Measurements from ENCODE around the gene CLMN.

Gene CLMN

DNA sequence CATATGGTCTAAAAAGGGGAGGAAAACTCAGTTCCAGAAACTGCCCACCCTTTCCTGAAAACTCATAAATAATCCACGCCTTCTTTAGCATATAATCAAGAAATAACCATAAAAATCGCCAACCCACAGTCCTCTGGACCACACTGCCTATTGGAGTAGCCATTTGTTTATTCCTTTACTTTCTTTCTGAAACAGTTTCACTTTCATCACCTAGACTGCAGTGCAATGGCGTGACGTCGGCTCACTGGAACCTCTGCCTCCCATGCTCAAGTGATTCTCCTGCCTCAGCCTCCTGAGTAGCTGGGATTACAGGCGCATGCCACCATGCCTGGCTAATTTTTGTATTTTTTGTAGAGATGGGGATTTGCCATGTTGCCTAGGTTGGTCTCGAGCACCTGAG, 44.2 kb downstream of the CLMN start:
- Histone ChIP-seq H3K4me1 (peaks cover 0 to 9% (median under 1%) of the 10 kb centered on the region in 10 experiments; a peak in 8 of 20 replicates), H3K9me3 (replicated peaks in 1 of 11) (peaks cover 0 to 21% (median 10%) of the 10 kb centered on the region in 11 experiments; a peak in 13 of 22 replicates), H3K4me3 (no peak overlapping the region), H3K36me3 (no peaks in the 10 kb centered on the region), H3K4me2 (no peak overlapping the region), H3K9ac (no peak overlapping the region), H3K27ac (no peak overlapping the region), H4K20me1 (no peaks in the 10 kb centered on the region), H3K27me3 (no peaks in the 10 kb centered on the region)
- TF ChIP-seq Cebpa-rat (IDR thresholded peaks at IDR 0.05): no peak

DNA sequence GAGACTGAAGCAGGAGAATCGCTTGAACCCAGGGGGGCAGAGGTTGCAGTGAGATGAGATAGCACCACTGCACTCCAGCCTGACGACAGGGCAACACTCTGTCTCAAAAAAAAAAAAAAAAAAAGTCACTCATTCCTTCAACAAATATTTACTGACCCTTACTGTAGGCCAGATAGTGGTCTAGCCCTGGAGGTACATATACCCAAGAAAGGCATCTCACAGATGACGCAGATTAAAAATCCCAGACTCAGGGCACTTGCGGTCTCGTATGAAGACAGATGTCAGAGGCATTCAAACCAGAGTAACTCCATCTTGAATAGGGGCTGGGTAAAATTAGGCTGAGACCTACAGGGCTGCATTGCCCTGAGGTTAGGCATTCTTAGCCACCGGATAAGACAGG, 44.8 kb downstream of the CLMN start:
- no peak for TF ChIP-seq Cebpa-rat (IDR thresholded peaks at IDR 0.05)
- no peaks in the 10 kb centered on the region for H3K27me3 ChIP-seq
- peaks cover 0 to 21% (median 10%) of the 10 kb centered on the region in 11 experiments; a peak in 14 of 22 replicates for H3K9me3 ChIP-seq (replicated peaks in 1 of 11)
- no peak overlapping the region for H3K27ac ChIP-seq
- H3K4me2 ChIP-seq: no peak overlapping the region
- H4K20me1 ChIP-seq: no peaks in the 10 kb centered on the region
- H3K4me3 ChIP-seq: no peak overlapping the region
- H3K9ac ChIP-seq: no peak overlapping the region
- H3K4me1 ChIP-seq: peaks cover 0 to 16% (median 5%) of the 10 kb centered on the region in 10 experiments; a peak in 10 of 20 replicates
- H3K36me3 ChIP-seq: no peaks in the 10 kb centered on the region

DNA sequence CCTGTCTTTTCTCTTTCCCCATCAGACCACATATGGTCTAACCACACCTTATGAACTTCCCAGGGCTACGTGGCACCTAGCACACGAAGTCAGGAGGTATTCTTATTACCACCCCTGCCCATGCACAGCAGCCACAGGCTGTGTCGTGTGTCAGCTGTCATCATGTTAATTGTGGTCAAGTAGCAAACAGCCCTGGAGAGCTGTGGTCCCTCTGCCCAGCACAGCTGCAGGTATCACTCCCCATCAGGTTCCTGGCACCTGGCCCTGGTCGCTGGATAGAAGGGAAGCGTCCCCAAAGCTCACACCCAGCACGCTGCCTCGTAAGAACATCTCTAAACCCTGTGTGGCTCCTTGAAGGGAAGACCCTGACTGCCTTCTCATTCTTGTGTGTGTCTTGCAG, 45.4 kb downstream of the CLMN start:
- no peak overlapping the region for H3K4me2 ChIP-seq
- no peak for TF ChIP-seq Cebpa-rat (IDR thresholded peaks at IDR 0.05)
- H3K9ac ChIP-seq: no peak overlapping the region
- no peaks in the 10 kb centered on the region for H3K27me3 ChIP-seq
- no peaks in the 10 kb centered on the region for H3K36me3 ChIP-seq
- H3K9me3 ChIP-seq (replicated peaks in 1 of 11): peaks cover 0 to 19% (median 10%) of the 10 kb centered on the region in 11 experiments; a peak in 14 of 22 replicates
- H4K20me1 ChIP-seq: no peaks in the 10 kb centered on the region
- H3K27ac ChIP-seq: no peak overlapping the region
- H3K4me3 ChIP-seq: no peak overlapping the region
- peaks cover 0 to 21% (median 7%) of the 10 kb centered on the region in 10 experiments; a peak in 10 of 20 replicates for H3K4me1 ChIP-seq

DNA sequence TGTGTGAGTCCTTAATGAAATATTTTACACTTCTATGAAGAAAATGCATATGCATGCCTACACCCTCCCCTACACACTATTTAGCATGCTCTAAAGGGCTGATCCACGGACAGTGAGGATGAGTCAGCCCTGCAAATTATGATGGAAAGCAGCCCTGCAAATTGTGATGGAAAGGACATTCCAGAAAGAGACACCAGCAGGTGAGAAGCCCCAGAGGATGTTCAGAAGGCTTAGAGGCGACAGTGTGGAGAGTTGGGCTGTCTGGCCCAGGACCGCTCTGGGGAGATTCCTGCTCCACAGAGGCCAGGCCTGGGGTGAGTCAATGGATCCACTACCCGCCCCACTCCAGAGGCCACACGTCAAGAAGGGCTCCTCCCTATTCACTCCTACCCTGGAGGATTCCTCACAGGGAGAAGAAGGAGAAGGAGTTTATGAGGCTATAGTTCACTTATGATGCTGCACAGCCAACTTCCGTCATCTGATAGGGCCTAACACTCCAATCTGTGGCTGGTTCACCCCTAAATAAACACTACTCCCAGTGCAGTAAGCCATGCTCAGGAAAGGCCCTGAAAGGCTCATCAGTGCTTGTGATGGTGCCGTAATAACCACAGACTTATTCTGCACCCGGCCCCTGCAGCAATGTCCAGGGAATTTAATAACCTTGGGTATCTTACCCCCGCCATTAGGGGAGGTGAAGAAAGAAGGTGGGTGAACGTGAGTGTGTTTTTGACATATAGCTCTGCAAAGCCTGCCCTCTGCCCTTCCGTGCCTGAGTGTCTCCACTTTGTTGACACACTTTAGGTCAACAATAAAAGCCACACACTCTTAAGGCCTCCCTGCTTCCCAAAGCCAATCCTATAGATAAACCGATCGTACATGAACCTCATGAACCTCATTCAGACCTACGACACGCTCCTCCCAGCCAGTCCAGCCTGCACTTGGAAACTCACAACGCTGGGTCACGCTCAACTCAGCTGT, 46.4 kb downstream of the CLMN start:
- peaks cover 0 to 12% (median 2%) of the 10 kb centered on the region in 11 experiments; a peak in 12 of 22 replicates for H3K9me3 ChIP-seq (replicated peaks in 1 of 11)
- no peaks in the 10 kb centered on the region for H3K27me3 ChIP-seq
- H3K4me3 ChIP-seq: no peak overlapping the region
- peaks cover 0 to 21% (median 7%) of the 10 kb centered on the region in 10 experiments; a peak in 10 of 20 replicates for H3K4me1 ChIP-seq
- no peak overlapping the region for H3K9ac ChIP-seq
- no peaks in the 10 kb centered on the region for H3K36me3 ChIP-seq
- no peak for TF ChIP-seq Cebpa-rat (IDR thresholded peaks at IDR 0.05)
- no peak overlapping the region for H3K27ac ChIP-seq
- no peaks in the 10 kb centered on the region for H4K20me1 ChIP-seq
- H3K4me2 ChIP-seq: no peak overlapping the region

DNA sequence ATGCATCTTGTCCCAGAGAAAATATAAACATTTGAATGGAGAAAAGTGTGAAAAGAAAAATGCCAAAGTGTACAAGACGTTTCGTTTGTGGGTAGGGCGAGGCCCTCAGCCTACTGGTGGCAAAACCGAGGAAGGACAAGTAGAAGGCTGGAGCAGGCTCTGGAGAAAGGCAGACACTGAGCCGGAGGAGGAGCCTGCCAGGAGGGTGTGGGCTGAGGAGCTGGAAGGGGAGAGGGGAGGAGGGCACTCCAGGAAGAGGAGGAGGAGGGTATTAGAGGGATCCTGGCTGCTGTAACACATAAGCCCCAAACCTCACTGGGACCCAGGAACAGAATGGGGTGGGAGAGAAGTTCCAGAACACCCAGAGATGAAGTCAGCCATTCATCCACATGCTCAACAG, 47.7 kb downstream of the CLMN start:
- Histone ChIP-seq H3K9ac (no peak overlapping the region), H3K9me3 (replicated peaks in 1 of 11) (peaks cover 0 to 14% (median 0%) of the 10 kb centered on the region in 11 experiments; a peak in 9 of 22 replicates), H3K4me1 (peaks cover 0 to 27% (median 9%) of the 10 kb centered on the region in 10 experiments; a peak in 13 of 20 replicates), H3K27me3 (no peaks in the 10 kb centered on the region), H3K27ac (no peak overlapping the region), H4K20me1 (no peaks in the 10 kb centered on the region), H3K4me3 (no peak overlapping the region), H3K36me3 (no peaks in the 10 kb centered on the region), H3K4me2 (no peak overlapping the region)
- TF ChIP-seq Cebpa-rat (IDR thresholded peaks at IDR 0.05): no peak

DNA sequence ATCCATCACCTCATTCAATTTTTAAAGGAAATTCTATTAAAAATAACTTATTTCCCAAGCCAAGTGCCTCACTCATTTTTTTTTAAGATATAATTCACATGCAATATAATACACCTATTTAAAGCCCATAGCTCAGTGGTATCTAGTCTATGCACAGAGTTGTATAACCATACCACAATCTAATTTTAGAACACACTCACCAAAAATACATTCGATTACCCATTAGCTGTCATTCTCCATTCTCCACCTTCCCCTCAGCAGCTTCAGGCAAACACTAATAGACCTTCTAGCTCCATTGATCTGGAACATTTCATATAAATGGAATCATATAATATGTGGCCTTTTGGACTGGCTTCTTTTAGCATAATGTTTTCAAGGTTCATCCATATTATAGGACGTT, 49.5 kb downstream of the CLMN start:
- no peak for TF ChIP-seq Cebpa-rat (IDR thresholded peaks at IDR 0.05)
- Histone ChIP-seq H3K9ac (no peak overlapping the region), H3K4me2 (peak overlapping the region in 6 of 11 experiments; percentile 6 to 41 (median 30); a peak in 9 of 22 replicates)

DNA sequence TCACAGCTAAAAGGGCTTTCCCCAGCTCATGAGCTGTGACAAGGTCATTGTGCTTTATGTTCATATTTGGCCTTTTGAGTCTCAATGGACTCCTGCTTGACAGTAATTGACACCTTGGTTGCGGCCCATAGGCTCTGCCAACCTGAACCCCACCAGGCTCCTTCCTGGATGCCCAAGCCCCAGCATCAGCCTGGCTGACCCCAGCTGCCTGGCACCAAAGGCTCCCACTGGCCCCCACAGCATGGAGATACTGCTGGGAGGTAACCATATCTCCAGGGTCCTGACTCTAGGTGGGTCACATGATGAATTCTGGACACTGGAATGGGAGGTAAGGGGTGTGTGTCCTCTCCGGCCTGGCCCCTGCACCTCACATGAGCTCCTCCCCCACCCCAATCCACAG, 50.2 kb downstream of the CLMN start:
- Histone ChIP-seq H3K27me3 (no peaks in the 10 kb centered on the region), H3K9ac (no peak overlapping the region), H3K9me3 (replicated peaks in 1 of 11) (peaks cover 0 to 10% (median 0%) of the 10 kb centered on the region in 11 experiments; a peak in 8 of 22 replicates), H3K27ac (0 out of 22 replicates have a peak overlapping the region, but pooled peaks of 1 of the 11 experiments have one; percentile 6), H3K4me2 (peak overlapping the region in 4 of 11 experiments; percentile 6 to 41 (median 38); a peak in 6 of 22 replicates), H3K36me3 (no peaks in the 10 kb centered on the region), H3K4me1 (peaks cover 17 to 52% (median 30%) of the 10 kb centered on the region in 10 experiments), H4K20me1 (no peaks in the 10 kb centered on the region; a peak in 1 of 22 replicates), H3K4me3 (no peak overlapping the region)
- no peak for TF ChIP-seq Cebpa-rat (IDR thresholded peaks at IDR 0.05)

More for the DNA sequence above, 49.5 kb downstream of the CLMN start:
- H3K27me3 ChIP-seq: no peaks in the 10 kb centered on the region
- H3K4me1 ChIP-seq: peaks cover 10 to 45% (median 23%) of the 10 kb centered on the region in 10 experiments
- no peak overlapping the region for H3K4me3 ChIP-seq
- no peaks in the 10 kb centered on the region; a peak in 1 of 22 replicates for H4K20me1 ChIP-seq
- peaks cover 0 to 11% (median 0%) of the 10 kb centered on the region in 11 experiments; a peak in 8 of 22 replicates for H3K9me3 ChIP-seq (replicated peaks in 1 of 11)
- H3K27ac ChIP-seq: no peak overlapping the region
- no peaks in the 10 kb centered on the region for H3K36me3 ChIP-seq

DNA sequence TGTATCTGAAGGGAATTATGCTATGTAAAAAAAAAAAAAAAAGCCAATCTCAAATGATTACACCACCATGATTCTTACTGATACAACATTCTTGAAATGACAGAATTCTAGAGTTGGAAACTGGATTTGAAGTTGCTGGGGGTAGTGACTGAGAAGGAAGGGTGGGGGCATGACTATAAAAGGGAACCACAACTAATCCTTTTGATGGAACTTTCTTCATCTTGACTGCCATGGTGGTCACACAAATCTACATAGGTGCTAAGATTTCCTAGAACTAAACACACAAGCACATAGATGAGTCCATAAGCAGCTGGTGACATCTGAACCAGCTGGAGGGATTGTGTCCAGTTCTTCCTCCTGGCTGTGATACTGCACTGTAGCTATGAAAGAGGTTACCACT, 51.4 kb downstream of the CLMN start:
- H4K20me1 ChIP-seq: no peaks in the 10 kb centered on the region; a peak in 1 of 22 replicates
- H3K9me3 ChIP-seq (replicated peaks in 1 of 11): peaks cover 0 to 10% (median 0%) of the 10 kb centered on the region in 11 experiments; a peak in 7 of 22 replicates
- no peaks in the 10 kb centered on the region for H3K27me3 ChIP-seq
- H3K27ac ChIP-seq: no peak overlapping the region
- no peaks in the 10 kb centered on the region for H3K36me3 ChIP-seq
- TF ChIP-seq Cebpa-rat (IDR thresholded peaks at IDR 0.05): no peak
- peaks cover 19 to 47% (median 31%) of the 10 kb centered on the region in 10 experiments for H3K4me1 ChIP-seq
- H3K9ac ChIP-seq: no peak overlapping the region
- no peak overlapping the region for H3K4me2 ChIP-seq
- H3K4me3 ChIP-seq: no peak overlapping the region

DNA sequence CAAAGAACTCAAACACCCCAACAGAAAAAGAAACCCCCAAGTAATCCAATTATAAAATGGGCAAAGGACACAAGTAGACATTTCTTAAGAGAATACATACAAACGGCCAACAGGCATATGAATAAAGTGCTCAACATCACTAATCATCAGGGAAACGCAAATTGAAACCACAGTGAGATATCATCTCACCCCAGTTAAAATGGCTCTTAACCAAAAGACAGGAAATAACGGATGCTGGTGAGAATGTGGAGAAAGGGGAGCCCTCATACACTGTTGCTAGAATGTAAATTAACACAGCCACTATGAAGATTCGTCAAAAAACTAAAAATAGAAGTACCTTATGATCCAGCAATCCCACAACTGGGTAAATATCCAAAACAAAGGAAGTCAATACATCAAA, 52.4 kb downstream of the CLMN start:
- no peaks in the 10 kb centered on the region for H3K36me3 ChIP-seq
- peak overlapping the region in 6 of 11 experiments; percentile 0 to 22 (median 10); a peak in 4 of 22 replicates for H3K4me2 ChIP-seq
- H3K27ac ChIP-seq: no peak overlapping the region; a peak in 1 of 22 replicates
- no peak overlapping the region for H3K4me3 ChIP-seq
- TF ChIP-seq Cebpa-rat (IDR thresholded peaks at IDR 0.05): no peak
- H3K9ac ChIP-seq: no peak overlapping the region
- no peaks in the 10 kb centered on the region; a peak in 1 of 22 replicates for H4K20me1 ChIP-seq
- no peaks in the 10 kb centered on the region for H3K27me3 ChIP-seq
- H3K4me1 ChIP-seq: peaks cover 19 to 47% (median 31%) of the 10 kb centered on the region in 10 experiments
- peaks cover 0 to 10% (median 0%) of the 10 kb centered on the region in 11 experiments; a peak in 7 of 22 replicates for H3K9me3 ChIP-seq (replicated peaks in 1 of 11)
